SIG-M5 (cell line): Measurements from ENCODE around the gene PARD3.
"Not testable (repeated sequence)": the region's sequence is repeated elsewhere in the genome, so short reads cannot be mapped to it uniquely, and the experiment has no call there.

Source experiments
- DNase-seq: peaks from one replicate; lab custom pipeline; 2025; lab: John Stamatoyannopoulos, UW

The PARD3 gene

DNA sequence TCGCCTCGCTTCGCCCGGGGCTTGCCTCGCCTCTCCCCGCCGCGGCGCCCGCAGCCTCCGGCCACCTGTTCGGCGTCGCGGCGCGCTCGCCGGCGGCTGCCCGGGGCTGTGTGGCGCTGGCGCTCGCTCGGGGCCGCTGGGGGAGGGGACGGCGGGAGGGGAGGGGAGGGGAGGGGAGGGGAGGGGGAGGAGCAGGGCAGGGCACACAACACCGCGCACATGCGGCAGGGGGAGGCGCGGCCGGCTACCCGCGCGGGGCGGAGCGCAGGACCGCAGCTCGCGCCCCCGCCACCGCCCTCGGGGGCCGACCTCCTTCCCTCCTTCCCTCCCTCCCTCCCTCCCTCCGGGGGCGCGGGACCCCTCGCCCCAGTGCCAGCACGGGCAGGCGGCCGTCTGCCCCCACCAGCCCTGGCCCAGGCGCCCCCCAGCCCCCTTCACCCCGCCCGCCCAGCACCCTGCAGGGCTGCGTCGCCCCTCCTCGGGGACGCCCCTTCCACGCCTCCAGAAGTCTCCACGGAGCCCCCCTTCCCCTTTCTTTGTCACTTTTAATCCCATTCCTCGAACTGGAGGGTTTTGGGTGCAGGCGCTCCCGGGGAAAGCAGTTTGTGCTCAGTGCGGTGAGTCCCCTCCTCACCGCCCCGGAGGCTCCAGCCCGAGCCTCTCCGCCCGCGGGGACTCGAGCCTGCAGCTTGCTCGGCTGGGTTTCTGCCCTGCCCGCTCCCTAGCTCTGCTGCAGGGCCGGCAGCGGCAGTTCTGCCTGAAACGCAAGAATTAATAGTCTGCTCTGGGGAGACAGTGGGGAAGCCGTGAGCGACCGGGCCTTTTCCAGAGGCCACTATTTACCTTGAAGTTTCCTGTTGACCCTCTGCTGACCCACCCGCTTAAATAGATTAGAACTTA lies at the start of gene PARD3:
Gene PARD3, minus strand, starts transcription at position 112 of the 900 bp plus-strand sequence. CDS start 301 bp downstream, outside the sequence.
- no peak for DNase-seq

GRCh38 chr10:34864149-34865067 lies 49.3 kb upstream of the PARD3 start:
- DNase-seq, result no peak

- no peak for DNase-seq
These were observed 47.8 kb upstream of the PARD3 start for GRCh38 chr10:34862892-34863291.

GRCh38 chr10:34861293-34862021 lies 46.4 kb upstream of the PARD3 start:
- DNase-seq, result no peak

DNA sequence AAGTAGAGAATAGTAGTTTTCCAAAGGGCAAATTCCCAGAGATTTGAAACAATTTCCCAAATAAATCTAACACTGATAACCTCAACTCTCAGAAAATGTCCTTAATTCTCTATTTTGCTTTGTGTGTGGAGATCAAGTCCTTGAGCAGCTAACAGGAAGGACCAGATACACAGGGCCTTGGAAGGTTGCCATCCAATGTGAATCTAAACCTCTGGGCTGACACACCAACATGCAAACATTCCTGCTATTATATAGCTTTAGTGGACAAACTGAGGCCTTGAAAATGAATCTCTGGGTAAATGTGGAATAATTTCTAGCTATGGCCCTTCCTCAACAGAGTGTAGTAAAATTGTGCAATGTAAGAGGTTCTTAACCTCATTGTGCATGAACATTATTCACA lies 44.1 kb upstream of the PARD3 start:
- no peak for DNase-seq

DNA sequence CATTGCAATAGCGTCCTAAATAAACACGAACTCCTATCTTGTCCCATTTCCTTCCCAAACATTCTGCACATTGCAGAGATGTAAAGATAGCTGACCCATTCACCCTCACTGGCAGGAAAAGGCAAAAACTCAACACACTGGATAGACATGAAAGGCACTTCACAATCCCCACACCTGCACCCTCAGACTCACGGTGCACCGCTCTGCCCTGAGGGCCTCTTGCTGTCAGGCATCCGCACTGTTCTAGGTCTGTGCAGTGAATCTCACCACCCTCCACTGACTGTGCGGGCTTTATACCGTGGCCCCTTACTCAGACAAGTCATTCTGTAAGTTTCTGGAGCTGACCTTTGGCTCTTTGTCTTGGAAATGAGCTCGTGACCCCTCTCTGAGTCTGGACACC lies 42.9 kb upstream of the PARD3 start:
- DNase-seq, result no peak

DNA sequence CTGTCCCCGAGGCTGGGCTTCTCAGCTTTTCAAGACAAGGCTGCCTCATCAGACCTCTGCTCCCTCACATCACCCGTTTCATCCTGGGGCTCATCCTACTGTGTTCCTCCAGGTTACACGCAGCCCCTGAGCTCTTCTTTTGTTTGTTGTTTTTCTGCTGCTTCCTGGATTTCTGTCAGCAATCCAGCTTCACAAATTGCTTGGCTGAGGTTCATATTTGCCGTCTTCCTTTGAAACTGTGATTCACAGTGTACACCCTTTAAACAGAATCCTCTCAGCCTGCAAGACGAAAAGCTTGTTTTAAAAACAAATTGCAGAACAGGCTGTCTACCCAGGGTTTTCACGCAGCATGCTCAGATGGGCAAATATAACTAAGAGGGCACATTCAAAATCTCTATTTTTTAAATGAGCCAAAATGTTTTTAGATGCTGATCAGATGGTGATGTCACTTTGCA lies 39.1 kb upstream of the PARD3 start:
- DNase-seq, result no peak

- DNase-seq, result no peak
These were observed 38.3 kb upstream of the PARD3 start for GRCh38 chr10:34853357-34853756.

DNA sequence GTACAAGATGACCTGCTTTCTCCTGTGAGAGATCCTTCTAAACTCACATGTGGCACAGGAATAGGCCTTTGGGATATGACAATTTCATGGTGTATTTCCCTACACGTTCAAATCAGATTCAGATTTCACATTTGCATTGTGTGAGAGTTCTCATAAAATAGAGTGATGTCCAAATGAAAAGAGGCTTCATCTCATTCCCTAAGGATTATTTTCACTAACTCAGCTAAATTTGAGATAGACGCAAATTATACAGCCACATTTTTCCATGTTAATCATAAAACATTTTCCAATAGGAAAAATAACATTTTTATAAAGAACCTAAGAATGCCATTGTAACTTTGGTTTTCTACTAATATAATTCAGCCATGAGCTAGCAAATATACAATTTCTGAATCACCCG lies 35.5 kb upstream of the PARD3 start:
- no peak for DNase-seq

DNA sequence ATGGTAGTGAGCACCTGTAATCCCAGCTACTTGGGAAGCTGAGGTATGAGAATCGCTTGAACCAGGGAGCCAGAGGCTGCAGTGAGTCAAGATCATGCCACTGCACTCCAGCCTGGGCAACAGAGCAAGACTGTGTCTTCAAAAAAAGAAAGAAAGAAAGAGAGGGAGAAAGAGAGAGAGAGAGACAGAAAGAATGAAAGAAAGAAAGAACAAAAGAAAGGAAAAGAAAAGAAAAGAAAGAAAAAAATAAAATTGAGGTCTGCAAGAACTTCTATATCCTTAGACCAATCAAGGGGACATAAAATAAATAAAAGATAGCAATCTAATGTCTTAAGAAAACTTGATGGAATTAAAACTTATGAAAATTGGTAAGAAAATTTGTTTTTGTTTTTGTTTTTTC lies 34.9 kb upstream of the PARD3 start:
- DNase-seq, result no peak

GRCh38 chr10:34845070-34845469 lies 30.0 kb upstream of the PARD3 start:
- DNase-seq, result no peak

GRCh38 chr10:34844448-34844847 lies 29.4 kb upstream of the PARD3 start:
- DNase-seq, result no peak

GRCh38 chr10:34843470-34843869 lies 28.4 kb upstream of the PARD3 start:
- not testable (repeated sequence) for DNase-seq

DNA sequence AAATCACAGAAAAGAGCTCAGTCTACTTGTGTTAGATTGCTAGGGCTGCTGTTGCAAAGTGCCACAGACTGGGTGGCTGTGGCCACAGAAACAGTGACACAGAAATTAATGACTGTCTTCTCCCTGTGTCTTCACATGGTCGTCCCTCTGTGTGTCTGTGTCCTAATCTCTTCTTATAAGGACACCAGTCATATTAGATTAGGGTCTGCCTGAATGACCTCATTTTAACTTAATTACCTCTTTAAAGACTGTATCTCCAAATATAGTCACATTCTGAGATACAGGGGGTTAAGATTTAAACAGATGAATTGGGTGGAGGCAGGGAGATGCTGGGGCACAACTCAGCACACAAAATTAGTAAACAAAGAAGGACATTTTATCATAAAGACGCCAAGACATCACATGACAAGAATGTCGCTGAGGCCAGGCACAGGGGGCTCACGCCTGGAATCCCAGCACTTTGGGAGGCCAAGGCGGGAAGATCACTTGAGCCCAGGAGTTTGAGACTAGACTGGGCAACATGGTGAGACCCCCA lies 23.3 kb upstream of the PARD3 start:
- DNase-seq, result no peak

GRCh38 chr10:34835908-34836508 lies 20.9 kb upstream of the PARD3 start:
- DNase-seq, result no peak

- no peak for DNase-seq
These were observed 19.2 kb upstream of the PARD3 start for GRCh38 chr10:34834274-34834673.

DNA sequence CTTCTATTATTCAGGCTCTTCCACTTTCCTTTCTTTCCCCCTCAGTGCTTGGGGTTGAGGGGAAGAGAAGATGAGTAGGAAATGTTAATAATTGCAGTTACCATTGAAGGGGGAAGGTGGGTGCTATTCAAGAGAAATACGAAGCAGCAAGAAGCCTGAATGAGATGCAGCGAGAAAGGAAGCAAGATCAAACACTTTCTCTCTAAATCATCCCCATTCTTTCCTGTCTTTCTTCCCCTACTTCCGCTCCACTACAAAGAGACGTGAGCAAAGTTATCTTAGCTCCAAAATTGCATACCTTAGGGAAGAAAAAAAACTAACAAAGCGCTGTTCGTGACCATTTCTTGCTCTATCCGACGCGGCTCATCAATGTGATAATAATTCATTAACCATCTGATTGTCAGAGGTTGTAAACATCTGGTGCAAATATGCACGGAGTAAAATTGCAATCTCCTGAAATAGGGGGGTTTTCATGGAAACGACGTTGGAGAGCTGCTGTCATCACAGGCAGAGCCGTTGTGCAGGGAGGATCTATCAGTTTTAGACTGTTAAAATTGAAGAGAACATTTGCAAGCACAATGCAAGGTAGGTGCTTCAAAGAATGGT lies 15.2 kb upstream of the PARD3 start:
- DNase-seq, result no peak

DNA sequence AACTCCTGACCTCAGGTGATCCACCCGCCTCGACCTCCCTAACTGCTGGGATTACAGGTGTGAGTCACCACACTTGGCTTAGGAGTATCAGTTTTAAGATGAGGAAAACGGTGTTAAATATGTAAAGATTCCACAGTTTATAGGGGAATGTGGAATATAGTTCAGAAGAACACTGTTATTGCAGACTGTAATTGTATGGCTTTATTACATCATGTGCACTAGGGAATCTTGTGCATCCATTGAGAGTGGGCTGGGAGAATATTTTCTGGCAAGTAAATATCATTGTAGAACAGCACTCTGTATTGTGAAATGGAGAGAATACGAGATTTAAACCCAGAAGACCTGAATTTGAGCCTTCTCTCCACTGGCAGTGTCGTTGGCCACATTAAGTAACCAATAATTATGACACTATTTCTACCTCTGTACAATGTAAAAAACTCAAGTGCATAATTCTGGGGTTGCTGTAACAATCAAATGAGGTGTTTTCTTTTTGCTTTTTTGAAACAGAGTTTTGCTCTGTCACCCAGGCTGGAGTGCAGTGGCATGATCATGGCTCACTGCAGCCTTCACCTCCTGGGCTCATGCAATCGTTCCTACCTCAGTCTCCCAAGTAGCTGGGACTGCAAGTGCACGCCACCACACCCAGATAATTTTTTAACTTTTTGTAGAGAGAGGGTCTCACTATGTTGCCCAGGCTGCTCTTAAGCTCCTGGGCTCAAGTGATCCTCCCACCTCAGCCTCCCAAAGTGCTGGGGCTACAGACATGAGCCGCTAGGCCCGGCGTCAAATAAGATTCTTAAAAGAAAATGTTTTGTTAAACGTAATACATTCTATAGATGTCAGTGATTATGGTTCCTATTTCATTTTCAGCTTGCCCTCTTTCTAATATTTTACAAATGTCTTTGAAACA lies 12.0 kb upstream of the PARD3 start:
- DNase-seq, result no peak

- DNase-seq, result no peak
These were observed 11.1 kb upstream of the PARD3 start for GRCh38 chr10:34826221-34826620.

GRCh38 chr10:34825414-34825813 lies 10.3 kb upstream of the PARD3 start:
- DNase-seq, result no peak
